NCI-H2081 treated with DMSO at 0.1 percent for 48 hours (cell line): ENCODE data around the gene ALKBH8.
"Not testable (repeated sequence)": the region's sequence is repeated elsewhere in the genome, so short reads cannot be mapped to it uniquely, and the experiment has no call there.

ENCODE experiments used
- DNase-seq: peaks from one replicate; lab custom pipeline; 2025; lab: John Stamatoyannopoulos, UW

Gene ALKBH8

GRCh38 chr11:107505647-107506225, 59.8 kb downstream of the ALKBH8 start:
- DNase-seq = no peak

GRCh38 chr11:107504981-107505380, 60.6 kb downstream of the ALKBH8 start:
- DNase-seq = no peak

GRCh38 chr11:107501713-107502112, 63.8 kb downstream of the ALKBH8 start:
- no peak for DNase-seq

GRCh38 chr11:107497371-107497770, 68.2 kb downstream of the ALKBH8 start:
- not testable (repeated sequence) for DNase-seq

- no peak for DNase-seq
These were observed 69.5 kb downstream of the ALKBH8 start for GRCh38 chr11:107496011-107496410.

GRCh38 chr11:107494055-107494454, 71.5 kb downstream of the ALKBH8 start:
- no peak for DNase-seq

GRCh38 chr11:107493117-107493516, 72.4 kb downstream of the ALKBH8 start:
- DNase-seq = no peak

GRCh38 chr11:107490836-107491235, 74.7 kb downstream of the ALKBH8 start:
- DNase-seq = no peak

GRCh38 chr11:107482234-107482633, 83.3 kb downstream of the ALKBH8 start:
- DNase-seq = no peak

- no peak for DNase-seq
These were observed 86.6 kb downstream of the ALKBH8 start for GRCh38 chr11:107478922-107479321.

GRCh38 chr11:107477820-107478219, 87.7 kb downstream of the ALKBH8 start:
- no peak for DNase-seq

GRCh38 chr11:107473792-107474191, 91.7 kb downstream of the ALKBH8 start:
- DNase-seq = no peak

GRCh38 chr11:107472966-107473365, 92.6 kb downstream of the ALKBH8 start:
- DNase-seq = no peak

- no peak for DNase-seq
These were observed 96.9 kb downstream of the ALKBH8 start for GRCh38 chr11:107468596-107468995.

GRCh38 chr11:107467696-107468095, 97.8 kb downstream of the ALKBH8 start:
- DNase-seq = no peak

- not testable (repeated sequence) for DNase-seq
These were observed 99.2 kb downstream of the ALKBH8 start for GRCh38 chr11:107466275-107466866.

- DNase-seq = peak; percentile 92
These were observed 107.8 kb downstream of the ALKBH8 start, which contains the start of gene CWF19L2 for GRCh38 chr11:107457558-107458271. CWF19L2 (minus strand) TSS chr11:107457825; CDS start chr11:107457816, 9 bp downstream.

GRCh38 chr11:107457205-107457557, 108.4 kb downstream of the ALKBH8 start:
- DNase-seq = no peak

- no peak for DNase-seq
These were observed 111.8 kb downstream of the ALKBH8 start for GRCh38 chr11:107453594-107454286.
